ENCODE results near the gene FLOT2.

GRCh38 chr17:28941251-28941650, 43.7 kb upstream of the FLOT2 start:
- TF ChIP-seq CTCF (IDR thresholded peaks at IDR 0.05), result no peak
- no peak for TF ChIP-seq POLR2AphosphoS5 (IDR thresholded peaks at IDR 0.05)
